ENCODE results near the gene SLC19A1.

Gene SLC19A1

DNA sequence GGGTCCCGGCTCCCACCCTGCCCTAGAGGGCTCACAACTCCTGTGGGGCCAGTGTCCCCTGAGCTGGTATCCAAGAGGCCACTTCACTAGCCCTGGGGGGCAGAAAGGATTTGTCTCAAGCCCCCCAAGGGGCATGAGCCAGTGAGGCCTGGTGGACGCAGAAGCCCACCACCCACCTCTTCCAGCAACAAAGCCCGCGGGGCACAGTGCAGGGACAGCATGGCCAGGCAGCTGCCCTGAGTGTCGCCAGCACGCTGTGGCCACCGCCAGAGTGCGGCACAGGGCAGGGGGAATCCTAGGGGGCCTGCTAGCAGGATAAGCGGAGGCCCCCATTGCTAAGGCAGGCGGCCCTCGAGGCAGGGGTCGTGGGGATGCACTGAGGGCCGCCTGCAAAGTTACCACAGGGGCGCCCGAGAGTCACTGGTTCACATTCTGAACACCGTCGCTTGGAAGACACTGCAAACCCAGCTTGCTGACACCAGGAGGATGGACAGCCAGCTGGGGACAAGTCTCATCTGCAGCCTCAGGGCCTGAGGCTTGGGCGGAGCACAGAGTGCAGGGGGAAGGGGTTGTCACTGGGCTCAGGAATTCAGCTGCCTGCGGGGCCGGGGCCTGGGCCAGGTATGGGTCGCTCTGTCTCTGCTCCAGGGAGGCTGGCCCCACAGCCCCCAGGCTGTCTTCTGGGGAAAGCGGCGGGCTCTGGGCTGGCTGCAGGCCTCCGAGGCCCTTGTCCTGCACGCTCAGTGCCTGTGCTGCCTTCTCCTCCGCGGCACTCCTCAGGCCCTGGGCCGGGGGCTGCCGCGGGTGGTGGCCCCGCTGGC lies 26.8 kb downstream of the SLC19A1 start:
- DNase-seq = no peak

DNA sequence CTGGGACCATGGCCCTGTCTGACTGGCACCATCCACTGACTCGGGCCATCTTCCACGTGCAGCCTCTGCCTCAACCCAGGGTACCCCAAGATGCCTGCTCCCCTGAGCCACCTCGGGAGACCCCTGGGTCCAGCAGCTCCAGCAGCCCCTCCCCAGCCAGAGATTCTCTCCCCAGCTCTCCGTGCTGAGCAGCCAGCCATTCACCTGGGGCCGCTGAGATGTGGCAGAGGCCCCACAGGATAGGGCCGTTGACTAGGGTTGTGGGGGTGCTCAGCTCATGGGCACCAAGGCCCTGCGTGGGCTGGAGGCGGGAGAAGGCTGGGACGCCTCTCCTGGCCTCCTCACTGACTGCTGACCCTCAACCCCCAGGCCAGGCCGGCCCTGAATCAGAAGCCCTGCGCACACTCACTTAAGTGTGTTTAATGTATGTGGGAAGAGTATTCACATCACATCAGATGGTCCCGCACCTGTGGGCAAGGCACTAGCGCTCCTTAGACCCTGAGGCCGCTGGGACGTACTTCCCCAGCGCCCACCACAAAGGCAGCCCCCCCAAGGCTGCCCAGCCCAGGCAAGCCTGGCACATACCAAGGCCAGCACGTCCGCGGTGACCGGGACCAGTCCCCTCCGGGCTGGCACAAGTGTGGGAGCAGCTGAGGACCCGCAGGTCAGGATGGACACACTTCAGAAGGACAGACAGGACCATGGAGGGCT lies 27.8 kb downstream of the SLC19A1 start:
- no peak for DNase-seq

DNA sequence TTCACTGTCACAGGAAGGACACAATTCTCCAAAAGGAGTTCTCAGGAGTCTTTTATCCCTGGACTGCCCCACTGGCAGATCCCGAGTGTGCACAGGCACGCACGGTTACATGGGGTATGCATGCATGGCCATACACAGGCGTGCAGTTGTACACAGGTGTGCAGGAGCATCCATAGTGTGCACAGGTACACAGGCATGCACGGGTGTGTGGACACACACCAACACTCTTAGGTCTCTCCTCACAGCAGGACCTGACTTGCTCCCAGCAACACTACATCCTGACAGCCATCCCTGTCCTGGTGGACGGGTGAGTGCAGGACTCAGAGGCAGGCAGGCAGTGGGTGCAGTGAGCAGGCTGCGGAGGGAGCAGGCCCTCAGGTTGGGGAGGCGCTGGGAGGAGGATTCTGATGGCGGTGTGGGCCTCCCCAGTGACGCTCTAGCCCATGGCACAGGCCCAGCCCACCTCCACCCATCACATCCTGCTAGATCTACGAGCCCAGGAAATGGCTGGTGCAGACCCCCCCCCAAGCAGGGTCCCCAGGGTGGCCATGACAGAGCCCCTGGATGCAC lies 28.4 kb downstream of the SLC19A1 start:
- DNase-seq = no peak

DNA sequence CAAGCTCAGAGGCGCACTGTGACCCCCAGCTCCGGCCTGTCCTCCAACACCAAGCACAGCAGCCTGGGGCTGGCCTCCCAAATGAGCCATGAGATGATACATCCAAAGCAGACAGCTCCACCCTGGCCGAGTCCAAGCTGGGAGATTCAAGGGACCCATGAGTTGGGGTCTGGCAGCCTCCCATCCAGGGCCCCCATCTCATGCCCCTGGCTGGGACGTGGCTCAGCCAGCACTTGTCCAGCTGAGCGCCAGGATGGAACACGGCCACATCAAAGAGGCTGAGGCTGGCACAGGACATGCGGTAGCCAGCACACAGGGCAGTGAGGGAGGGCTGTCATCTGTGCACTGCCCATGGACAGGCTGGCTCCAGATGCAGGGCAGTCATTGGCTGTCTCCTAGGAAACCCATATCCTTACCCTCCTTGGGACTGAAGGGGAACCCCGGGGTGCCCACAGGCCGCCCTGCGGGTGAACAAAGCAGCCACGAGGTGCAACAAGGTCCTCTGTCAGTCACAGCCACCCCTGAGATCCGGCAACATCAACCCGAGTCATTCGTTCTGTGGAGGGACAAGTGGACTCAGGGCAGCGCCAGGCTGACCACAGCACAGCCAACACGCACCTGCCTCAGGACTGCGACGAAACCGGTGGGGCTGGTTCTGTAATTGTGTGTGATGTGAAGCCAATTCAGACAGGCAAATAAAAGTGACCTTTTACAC lies 29.1 kb downstream of the SLC19A1 start:
- DNase-seq = no peak

DNA sequence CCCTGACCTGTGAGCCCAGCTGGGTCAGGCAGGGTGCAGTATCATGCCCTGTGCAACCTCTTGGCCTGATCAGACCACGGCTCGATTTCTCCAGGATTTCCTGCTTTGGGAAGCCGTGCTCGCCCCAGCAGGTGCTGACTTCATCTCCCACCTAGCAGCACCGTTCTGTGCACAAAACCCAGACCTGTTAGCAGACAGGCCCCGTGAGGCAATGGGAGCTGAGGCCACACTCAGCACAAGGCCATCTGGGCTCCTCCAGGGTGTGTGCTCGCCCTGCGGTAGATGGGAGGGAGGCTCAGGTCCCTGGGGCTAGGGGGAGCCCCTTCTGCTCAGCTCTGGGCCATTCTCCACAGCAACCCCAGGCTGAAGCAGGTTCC lies 29.6 kb downstream of the SLC19A1 start:
- no peak for DNase-seq

DNA sequence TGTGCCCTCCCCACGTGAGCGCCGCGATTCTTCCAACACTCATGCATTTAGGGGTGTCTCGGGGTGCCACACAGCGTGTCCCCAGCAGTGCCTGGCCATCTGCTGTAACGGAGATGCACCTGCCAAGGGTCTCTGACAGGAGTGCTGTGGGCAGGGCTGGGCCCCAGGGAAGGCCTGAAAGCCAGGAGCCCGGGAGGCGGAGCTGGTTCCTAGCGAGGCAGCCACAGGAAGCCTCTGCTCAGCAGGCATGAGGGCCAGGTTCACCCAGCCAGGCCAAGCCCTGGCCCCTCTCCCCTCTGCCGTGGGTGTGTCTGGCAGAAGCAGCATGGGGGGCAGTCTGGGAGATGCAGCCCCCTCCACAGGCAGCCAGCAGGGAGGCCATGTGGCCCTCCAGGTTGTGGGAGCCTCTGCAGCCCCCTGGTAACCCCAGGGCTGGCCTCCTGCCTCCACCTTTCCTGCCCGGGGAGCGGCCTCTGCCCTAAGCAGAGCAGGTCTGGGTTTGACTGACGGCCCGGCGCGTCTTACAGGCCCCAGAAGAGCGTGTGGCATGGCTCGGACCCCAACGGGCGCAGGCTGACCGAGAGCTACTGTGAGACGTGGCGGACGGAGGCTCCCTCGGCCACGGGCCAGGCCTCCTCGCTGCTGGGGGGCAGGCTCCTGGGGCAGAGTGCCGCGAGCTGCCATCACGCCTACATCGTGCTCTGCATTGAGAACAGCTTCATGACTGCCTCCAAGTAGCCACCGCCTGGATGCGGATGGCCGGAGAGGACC lies 30.4 kb downstream of the SLC19A1 start:
- no peak for DNase-seq

DNA sequence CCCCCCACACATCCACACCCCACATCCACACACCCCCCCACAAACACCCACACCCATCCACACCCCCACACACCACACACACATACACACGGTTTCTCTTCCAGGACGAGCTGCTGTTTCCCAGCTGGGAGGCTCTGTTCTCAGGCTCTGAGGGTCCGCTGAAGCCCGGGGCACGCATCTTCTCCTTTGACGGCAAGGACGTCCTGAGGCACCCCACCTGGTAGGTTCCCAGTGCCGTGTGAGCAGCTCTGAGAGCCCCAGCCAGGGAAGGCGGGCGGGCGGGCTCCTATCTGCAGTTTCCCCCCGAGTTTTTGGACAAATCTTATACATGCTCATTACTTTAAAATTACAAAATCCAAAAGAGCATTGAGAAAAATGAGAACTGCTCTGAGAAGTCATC lies 31.2 kb downstream of the SLC19A1 start:
- no peak for DNase-seq

DNA sequence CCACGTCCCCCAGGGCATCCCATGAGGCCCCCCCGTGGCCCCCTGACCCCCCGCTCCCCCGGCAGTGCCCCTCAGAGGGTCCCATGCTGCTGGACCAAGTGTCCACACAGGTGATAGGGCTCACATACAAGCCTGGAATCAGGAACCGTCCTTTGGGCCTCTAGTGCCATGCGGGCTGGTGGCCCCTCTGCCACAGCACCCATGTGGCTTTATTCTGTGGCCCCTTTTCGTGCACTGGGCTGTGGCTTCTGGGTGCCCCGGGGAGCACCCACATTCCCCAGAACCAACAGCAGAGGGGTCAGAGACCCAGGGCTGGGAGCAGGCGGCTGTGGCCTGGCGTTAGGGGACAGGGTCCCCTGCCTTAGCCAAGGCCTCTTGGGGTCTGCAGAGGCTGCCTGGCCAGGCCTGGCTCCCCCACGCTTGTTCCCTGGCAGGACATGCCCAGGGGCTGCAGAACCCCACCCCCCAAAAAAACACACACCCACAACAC lies 31.7 kb downstream of the SLC19A1 start:
- no peak for DNase-seq

DNA sequence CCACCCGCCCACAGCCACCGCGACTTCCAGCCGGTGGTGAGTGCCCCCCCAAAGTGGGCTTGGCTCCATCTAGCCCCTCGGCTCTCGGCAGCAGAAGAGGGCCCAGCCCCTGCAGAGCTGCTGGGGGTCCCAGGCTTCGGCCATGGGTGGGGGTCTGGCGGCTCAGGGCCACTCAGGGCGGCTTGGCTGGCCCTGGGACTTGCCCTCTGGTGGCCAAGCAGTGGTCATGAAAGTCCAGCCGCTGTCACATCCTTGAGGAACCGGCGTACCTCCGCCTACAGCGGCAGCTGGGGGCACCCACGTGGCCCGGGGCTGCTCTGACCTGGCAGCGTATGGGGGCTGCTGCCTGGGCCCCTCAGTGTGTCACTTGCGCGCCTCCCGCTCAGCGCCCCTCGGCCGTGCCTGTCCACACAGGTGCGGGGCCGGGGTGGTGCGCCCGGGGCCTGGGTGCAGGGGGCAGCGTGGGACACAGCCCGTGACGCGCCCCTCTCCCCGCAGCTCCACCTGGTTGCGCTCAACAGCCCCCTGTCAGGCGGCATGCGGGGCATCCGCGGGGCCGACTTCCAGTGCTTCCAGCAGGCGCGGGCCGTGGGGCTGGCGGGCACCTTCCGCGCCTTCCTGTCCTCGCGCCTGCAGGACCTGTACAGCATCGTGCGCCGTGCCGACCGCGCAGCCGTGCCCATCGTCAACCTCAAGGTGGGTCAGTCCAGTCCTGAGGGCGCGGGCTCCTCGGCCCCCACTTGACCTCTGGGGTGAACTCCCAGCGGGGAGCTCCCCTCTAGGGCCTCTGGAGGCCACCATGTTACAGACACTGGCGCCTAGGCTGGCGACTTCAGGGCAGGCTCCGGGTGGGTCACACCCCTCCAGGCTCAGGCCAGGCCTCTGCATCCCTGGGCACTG lies 32.4 kb downstream of the SLC19A1 start:
- no peak for DNase-seq

DNA sequence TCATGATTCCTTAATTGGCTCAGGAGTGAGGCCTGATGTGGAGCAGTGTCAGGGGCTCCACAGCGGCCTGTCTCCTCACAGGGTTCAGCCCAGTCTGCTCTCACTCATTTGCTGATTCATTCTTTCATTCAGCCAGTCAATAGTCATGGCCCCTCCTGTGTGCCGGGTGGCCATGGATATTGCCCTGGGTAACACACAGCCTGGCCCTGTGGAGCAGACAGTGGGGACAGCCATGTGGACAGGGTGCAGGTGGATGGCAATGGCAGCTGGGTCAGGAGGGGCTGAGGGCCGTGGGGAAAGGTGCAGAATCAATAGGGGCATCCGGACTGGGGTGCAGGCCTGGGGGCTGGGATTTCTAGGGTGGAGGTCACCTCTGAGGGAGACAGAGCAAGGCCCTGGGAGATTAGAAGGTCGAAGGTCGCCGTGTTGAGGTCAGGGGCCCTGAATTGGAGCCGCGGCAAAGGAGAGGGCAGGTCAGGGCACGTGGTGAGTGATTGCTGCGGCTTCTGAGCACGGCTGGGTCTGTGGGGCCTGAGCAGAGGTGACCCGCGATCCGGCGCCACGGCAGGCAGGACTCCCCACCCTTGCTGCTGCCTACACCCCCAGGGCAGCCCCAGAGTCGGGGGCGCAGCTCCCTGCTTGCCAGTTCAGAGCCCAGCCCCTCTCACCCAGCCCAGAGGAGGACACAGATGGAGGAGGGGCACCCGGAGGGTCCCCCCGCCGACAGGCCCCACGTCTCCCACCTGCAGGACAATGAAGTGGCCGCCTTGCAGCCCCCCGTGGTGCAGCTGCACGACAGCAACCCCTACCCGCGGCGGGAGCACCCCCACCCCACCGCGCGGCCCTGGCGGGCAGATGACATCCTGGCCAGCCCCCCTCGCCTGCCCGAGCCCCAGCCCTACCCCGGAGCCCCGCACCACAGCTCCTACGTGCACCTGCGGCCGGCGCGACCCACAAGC lies 33.4 kb downstream of the SLC19A1 start:
- DNase-seq = no peak

DNA sequence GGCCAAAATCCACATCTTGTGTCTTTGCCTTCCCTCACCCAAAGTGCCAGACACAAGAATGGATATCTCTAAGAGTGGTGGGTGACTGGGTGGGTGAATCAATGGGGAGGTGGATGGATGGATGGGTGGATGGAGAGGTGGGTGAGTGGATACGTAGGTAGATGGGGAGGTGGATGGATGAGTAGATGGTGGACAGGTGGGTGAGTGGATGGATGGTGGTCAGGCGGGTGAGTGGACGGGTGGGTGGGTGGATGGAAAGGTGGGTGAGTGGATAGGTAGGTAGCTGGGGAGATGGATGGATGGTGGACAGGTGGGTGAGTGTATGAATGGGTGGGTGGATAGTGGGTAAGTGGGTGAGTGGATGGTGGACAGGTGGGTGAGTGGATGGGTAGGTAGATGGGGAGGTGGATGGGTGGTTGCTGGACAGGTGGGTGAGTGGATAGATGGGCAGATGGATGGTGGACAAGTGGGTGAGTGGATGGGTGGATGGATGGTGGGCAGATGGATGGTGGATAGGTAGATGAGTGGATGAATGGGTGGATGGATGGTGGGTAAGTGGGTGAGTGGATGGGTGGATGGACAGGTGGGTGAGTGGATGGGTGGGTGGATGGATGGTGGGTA lies 34.2 kb downstream of the SLC19A1 start:
- DNase-seq = no peak

DNA sequence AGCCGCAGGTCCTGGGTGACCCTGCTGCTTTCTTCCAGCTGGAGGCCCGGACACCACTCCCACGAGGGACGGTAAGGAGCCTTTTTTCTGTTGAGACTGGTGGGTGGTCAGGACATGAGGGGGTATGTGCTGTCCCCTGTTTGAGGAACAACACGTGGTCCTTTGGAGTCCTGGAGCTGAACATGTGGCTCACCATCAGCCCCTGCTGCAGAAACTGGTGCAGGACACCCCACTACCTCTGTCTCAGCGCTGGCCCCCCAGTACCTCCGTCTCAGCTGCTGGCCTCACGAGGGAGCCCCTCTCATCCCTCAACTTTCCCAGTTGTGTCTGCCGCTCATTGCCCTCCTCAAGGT lies 34.7 kb downstream of the SLC19A1 start:
- DNase-seq = no peak

DNA sequence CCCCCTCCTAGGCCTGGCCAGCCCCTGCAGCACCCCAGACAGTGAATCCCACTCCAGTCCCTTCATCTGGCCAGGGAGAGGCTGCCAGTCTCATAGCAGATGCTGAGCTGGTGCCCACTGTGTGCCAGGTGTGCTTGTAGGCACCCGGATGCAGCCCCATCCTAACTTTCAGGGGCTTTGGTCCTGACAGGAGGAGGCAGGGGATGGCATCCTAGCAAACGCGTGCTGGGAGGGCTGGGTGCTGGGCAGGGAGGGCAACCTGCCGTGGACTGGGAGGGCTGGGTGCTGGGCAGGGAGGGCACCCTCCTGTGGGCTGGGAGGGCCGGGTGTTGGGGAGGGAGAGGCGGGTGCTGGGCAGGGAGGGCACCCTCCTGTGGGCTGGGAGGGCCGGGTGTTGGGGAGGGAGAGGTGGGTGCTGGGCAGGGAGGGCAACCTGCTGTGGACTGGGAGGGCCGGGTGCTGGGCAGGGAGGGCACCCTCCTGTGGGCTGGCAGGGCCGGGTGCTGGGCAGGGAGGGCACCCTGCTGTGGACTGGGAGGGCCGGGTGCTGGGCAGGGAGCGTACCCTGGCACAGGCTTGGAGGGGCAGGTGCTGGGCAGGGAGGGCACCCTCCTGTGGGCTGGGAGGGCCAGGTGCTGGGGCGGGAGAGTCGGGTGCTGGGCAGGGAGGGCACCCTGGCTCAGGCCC lies 35.3 kb downstream of the SLC19A1 start:
- no peak for DNase-seq

DNA sequence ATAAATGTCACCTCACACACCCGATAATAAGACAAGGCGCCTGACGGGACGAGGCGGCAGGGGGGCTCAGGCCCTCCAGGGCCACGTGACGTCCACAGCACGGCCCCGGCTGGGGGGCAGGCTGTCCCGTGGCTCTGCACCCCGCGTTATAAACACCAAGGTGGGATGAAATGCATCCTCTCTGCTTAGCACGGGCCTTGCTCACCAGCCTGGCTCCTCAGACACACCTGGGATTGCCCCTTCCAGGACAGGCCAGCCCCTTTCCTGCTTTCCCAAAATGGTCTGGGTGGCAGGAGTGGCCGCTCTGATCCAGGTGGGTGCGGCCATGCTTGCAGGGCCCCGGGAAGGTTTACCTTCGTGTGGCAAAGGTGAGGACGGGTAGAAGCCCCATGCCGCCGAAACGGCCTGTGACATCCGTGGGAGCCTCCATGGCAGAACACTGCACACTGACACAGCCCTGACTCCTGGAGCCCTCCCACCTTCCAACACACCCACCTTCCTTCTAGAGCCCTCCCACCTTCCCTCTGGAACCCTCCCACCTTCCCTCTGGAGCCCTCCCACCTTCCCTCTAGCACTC lies 35.9 kb downstream of the SLC19A1 start:
- no peak for DNase-seq

DNA sequence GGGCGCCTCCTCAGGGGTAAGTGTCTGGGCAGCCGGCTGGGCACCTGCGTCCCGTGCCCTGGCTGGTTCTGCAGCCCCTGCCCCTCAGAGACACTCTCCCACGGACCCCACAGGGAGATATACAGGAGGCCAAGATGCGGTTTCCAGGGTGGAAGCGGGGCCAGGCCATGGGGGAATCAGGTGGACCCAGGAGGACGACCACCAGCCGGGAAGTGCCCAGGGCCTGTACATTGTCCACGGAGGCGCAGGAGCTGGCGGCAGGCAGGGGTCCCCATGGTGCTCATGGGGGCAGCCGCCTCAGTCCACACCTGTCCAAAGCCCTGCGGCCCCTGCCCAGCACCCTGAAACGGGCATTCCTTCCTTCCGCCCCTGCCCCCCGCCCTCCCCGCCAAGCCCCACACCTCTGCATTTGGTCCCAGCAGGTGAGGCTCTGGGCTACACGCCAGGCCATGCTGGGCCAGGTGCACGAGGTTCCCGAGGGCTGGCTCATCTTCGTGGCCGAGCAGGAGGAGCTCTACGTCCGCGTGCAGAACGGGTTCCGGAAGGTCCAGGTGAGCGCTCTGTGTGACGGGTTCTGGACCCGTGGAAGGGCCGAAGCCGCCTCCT lies 36.7 kb downstream of the SLC19A1 start:
- DNase-seq = no peak

DNA sequence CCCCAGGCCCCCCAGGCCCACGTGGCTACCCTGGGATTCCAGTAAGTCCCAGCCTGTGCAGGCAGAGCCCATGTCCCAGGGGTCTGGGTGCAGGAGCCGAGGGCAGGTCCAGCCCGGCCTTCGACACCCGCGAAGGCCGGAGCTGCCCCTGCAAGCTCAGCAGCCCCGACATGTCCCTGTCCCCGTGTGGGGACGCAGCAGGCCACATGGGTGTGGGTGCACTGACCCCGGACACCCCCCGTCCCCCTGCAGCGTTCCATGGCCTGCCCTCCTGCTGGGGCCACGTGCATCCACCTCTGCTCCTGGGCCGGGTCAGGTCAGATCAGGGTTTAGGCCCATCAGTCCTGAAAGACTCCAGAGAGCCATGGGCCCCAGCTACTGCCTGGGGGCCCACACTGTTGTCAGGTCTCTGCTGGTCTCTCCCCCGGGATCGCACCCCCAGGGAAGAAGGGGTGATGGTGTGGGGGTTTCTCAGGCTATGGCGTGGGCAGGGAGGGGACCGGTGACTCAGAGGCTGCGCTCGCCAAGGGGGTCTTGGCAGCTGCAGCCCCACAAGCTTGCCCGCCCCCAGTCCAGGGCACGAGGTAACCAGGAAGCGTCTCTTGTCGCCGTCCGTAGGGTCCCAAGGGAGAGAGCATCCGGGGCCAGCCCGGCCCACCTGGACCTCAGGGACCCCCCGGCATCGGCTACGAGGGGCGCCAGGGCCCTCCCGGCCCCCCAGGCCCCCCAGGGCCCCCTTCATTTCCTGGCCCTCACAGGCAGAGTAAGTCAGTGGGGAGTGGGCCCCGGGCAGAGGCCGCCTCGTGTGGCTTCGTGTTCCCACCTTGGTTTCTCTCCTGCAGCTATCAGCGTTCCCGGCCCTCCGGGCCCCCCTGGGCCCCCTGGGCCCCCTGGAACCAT lies 37.5 kb downstream of the SLC19A1 start:
- DNase-seq = no peak

DNA sequence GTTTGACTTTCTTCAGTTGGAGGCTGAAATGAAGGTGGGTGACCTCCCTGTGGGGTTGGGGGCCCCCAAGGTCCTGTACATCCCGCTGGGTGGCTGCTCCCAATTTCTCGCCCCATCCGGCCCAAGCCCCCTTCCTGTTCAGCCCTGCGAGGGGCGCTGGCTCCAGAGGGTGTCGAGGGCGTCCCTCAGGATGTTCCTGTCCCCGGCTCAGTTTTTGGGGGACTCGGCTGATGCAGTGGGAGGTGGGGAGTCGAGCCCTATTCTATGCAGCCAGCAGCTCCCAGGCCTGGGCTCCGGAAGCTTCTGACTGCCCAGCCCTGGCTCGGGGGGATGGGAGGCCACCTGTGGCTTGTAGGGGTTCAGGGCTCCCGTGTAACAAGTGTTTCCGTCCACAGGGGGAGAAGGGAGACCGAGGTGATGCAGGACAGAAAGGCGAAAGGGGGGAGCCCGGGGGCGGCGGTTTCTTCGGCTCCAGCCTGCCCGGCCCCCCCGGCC lies 38.2 kb downstream of the SLC19A1 start:
- no peak for DNase-seq

All from central memory CD4-positive, alpha-beta T cell (primary cell).